ENCODE results near the gene GRIK5.
A peak's percentile ranks its signal among the peaks of the same experiment; 100 is the strongest.

The GRIK5 gene

GRCh38 chr19:42093926-42094325, 23.9 kb upstream of the GRIK5 start:
- FAIRE-seq, result no peak
- no peak for TF ChIP-seq POLR2A (IDR thresholded peaks at IDR 0.05; ENCODE audit: low read depth, low read length)
- DNase-seq (ENCODE audit: insufficient read length), result no peak

- no peak for DNase-seq (ENCODE audit: insufficient read length)
- FAIRE-seq, result no peak
- no peak for TF ChIP-seq POLR2AphosphoS5 (IDR thresholded peaks at IDR 0.05; ENCODE audit: low read depth, low read length)
- no peak for TF ChIP-seq TAF1 (IDR thresholded peaks at IDR 0.05; ENCODE audit: borderline replicate concordance, low read depth, low read length)
- TF ChIP-seq POLR2A (IDR thresholded peaks at IDR 0.05; ENCODE audit: low read depth, low read length), result no peak
Observed at GRCh38 chr19:42093505-42093904, 23.5 kb upstream of the GRIK5 start.

GRCh38 chr19:42092350-42092749, 22.3 kb upstream of the GRIK5 start:
- FAIRE-seq, result no peak
- DNase-seq (ENCODE audit: insufficient read length), result no peak
- TF ChIP-seq TAF1 (IDR thresholded peaks at IDR 0.05; ENCODE audit: borderline replicate concordance, low read depth, low read length), result no peak
- TF ChIP-seq POLR2AphosphoS5 (IDR thresholded peaks at IDR 0.05; ENCODE audit: low read depth, low read length), result no peak
- no peak for TF ChIP-seq POLR2A (IDR thresholded peaks at IDR 0.05; ENCODE audit: low read depth, low read length)

- no peak for FAIRE-seq
- TF ChIP-seq TAF1 (IDR thresholded peaks at IDR 0.05; ENCODE audit: borderline replicate concordance, low read depth, low read length), result no peak
- TF ChIP-seq POLR2AphosphoS5 (IDR thresholded peaks at IDR 0.05; ENCODE audit: low read depth, low read length), result no peak
- no peak for TF ChIP-seq POLR2A (IDR thresholded peaks at IDR 0.05; ENCODE audit: low read depth, low read length)
- no peak for DNase-seq (ENCODE audit: insufficient read length)
Observed at GRCh38 chr19:42091742-42092141, 21.7 kb upstream of the GRIK5 start.

- DNase-seq (ENCODE audit: insufficient read length) (no peak), FAIRE-seq (no peak)
- TF ChIP-seq POLR2A (IDR thresholded peaks at IDR 0.05; ENCODE audit: low read depth, low read length), result no peak
- TF ChIP-seq TAF1 (IDR thresholded peaks at IDR 0.05; ENCODE audit: borderline replicate concordance, low read depth, low read length), result no peak
- no peak for TF ChIP-seq POLR2AphosphoS5 (IDR thresholded peaks at IDR 0.05; ENCODE audit: low read depth, low read length)
Observed at GRCh38 chr19:42091300-42091699, 21.3 kb upstream of the GRIK5 start.

GRCh38 chr19:42090672-42091071, 20.7 kb upstream of the GRIK5 start:
- TF ChIP-seq POLR2A (IDR thresholded peaks at IDR 0.05; ENCODE audit: low read depth, low read length), result no peak
- TF ChIP-seq POLR2AphosphoS5 (IDR thresholded peaks at IDR 0.05; ENCODE audit: low read depth, low read length), result no peak
- no peak for TF ChIP-seq TAF1 (IDR thresholded peaks at IDR 0.05; ENCODE audit: borderline replicate concordance, low read depth, low read length)
- DNase-seq (ENCODE audit: insufficient read length) (no peak), FAIRE-seq (no peak)

- no peak for TF ChIP-seq TAF1 (IDR thresholded peaks at IDR 0.05; ENCODE audit: borderline replicate concordance, low read depth, low read length)
- no peak for TF ChIP-seq POLR2A (IDR thresholded peaks at IDR 0.05; ENCODE audit: low read depth, low read length)
- no peak for TF ChIP-seq POLR2AphosphoS5 (IDR thresholded peaks at IDR 0.05; ENCODE audit: low read depth, low read length)
- FAIRE-seq (no peak), DNase-seq (ENCODE audit: insufficient read length) (no peak)
Observed at GRCh38 chr19:42089772-42090171, 19.8 kb upstream of the GRIK5 start.

- FAIRE-seq (peak; percentile 40), DNase-seq (ENCODE audit: insufficient read length) (no peak)
- TF ChIP-seq POLR2AphosphoS5 (IDR thresholded peaks at IDR 0.05; ENCODE audit: low read depth, low read length) (no peak), TAF1 (IDR thresholded peaks at IDR 0.05; ENCODE audit: borderline replicate concordance, low read depth, low read length) (no peak), POLR2A (IDR thresholded peaks at IDR 0.05; ENCODE audit: low read depth, low read length) (no peak)
Observed at GRCh38 chr19:42089191-42089750, 19.3 kb upstream of the GRIK5 start.

- TF ChIP-seq POLR2AphosphoS5 (IDR thresholded peaks at IDR 0.05; ENCODE audit: low read depth, low read length), result no peak
- TF ChIP-seq TAF1 (IDR thresholded peaks at IDR 0.05; ENCODE audit: borderline replicate concordance, low read depth, low read length), result no peak
- TF ChIP-seq POLR2A (IDR thresholded peaks at IDR 0.05; ENCODE audit: low read depth, low read length), result no peak
- FAIRE-seq, result no peak
- no peak for DNase-seq (ENCODE audit: insufficient read length)
Observed at GRCh38 chr19:42088471-42089190, 18.6 kb upstream of the GRIK5 start.

- DNase-seq (ENCODE audit: insufficient read length) (no peak), FAIRE-seq (no peak)
- TF ChIP-seq TAF1 (IDR thresholded peaks at IDR 0.05; ENCODE audit: borderline replicate concordance, low read depth, low read length) (no peak), POLR2A (IDR thresholded peaks at IDR 0.05; ENCODE audit: low read depth, low read length) (no peak), POLR2AphosphoS5 (IDR thresholded peaks at IDR 0.05; ENCODE audit: low read depth, low read length) (no peak; the same call in 1 of the 2 replicates)
Observed at GRCh38 chr19:42086770-42087550, 17.0 kb upstream of the GRIK5 start.

- DNase-seq (ENCODE audit: insufficient read length), result no peak
- FAIRE-seq, result no peak
Observed at GRCh38 chr19:42086188-42086736, 16.3 kb upstream of the GRIK5 start.

More at GRCh38 chr19:42086188-42086736, 16.3 kb upstream of the GRIK5 start:
- no peak for TF ChIP-seq TAF1 (IDR thresholded peaks at IDR 0.05; ENCODE audit: borderline replicate concordance, low read depth, low read length)
- 0 out of 2 replicates have a peak, but pooled peaks have one; percentile 15 for TF ChIP-seq POLR2A (IDR thresholded peaks at IDR 0.05; ENCODE audit: low read depth, low read length)
- peak; percentile 47; the same call in 1 of the 2 replicates for TF ChIP-seq POLR2AphosphoS5 (IDR thresholded peaks at IDR 0.05; ENCODE audit: low read depth, low read length)
